HTERT RPE-1 (cell line): Measurements from ENCODE around the gene SSBP4.
"Not testable (repeated sequence)": the region's sequence is repeated elsewhere in the genome, so short reads cannot be mapped to it uniquely, and the experiment has no call there.

Experiments
- in situ Hi-C: fragments of 300-500 bp; cut with MboI; formaldehyde crosslinking; loops from 4 replicates; pipeline ENCODE4 v1.14.3; 2020; ENCODE audit warnings: low sequenced_read_pairs

SSBP4 gene

GRCh38 chr19:18419195-18419698 lies at the start of gene SSBP4:
TSS of gene SSBP4 (plus strand) at chr19:18419398. CDS start at chr19:18419649, 251 bp downstream.
- in situ Hi-C loops = no loop called here

- in situ Hi-C loops = no loop called here
Observed at GRCh38 chr19:18373407-18373891, 45.7 kb upstream of the SSBP4 start.

GRCh38 chr19:18373892-18374629 lies 45.1 kb upstream of the SSBP4 start:
- in situ Hi-C loops = no loop called here

GRCh38 chr19:18377026-18377425 lies 42.2 kb upstream of the SSBP4 start:
- in situ Hi-C loops = no loop called here

GRCh38 chr19:18379803-18380747 lies 39.1 kb upstream of the SSBP4 start:
- in situ Hi-C loops = no loop called here

- in situ Hi-C loops = no loop called here
Observed at GRCh38 chr19:18380843-18381242, 38.4 kb upstream of the SSBP4 start.

GRCh38 chr19:18383622-18384021 lies 35.6 kb upstream of the SSBP4 start:
- in situ Hi-C loops = not testable (repeated sequence)

- in situ Hi-C loops = no loop called here
Observed at GRCh38 chr19:18384775-18385174, 34.4 kb upstream of the SSBP4 start.

GRCh38 chr19:18385359-18385674 lies 33.9 kb upstream of the SSBP4 start:
- in situ Hi-C loops = no loop called here

- in situ Hi-C loops = no loop called here
Observed at GRCh38 chr19:18385675-18386542, 33.3 kb upstream of the SSBP4 start, which contains the start of gene GDF15. TSS of gene GDF15 (plus strand) at chr19:18386158. CDS start at chr19:18386190, 32 bp downstream.

- in situ Hi-C loops = no loop called here
Observed at GRCh38 chr19:18386543-18387271, 32.5 kb upstream of the SSBP4 start.

- in situ Hi-C loops = no loop called here
Observed at GRCh38 chr19:18388100-18388959, 30.9 kb upstream of the SSBP4 start.

- in situ Hi-C loops = no loop called here
Observed at GRCh38 chr19:18388960-18389725, 30.1 kb upstream of the SSBP4 start.

GRCh38 chr19:18389726-18390064 lies 29.5 kb upstream of the SSBP4 start:
- in situ Hi-C loops = no loop called here

GRCh38 chr19:18390065-18390907 lies 28.9 kb upstream of the SSBP4 start:
- in situ Hi-C loops = no loop called here

- in situ Hi-C loops = no loop called here
Observed at GRCh38 chr19:18391509-18392075, 27.6 kb upstream of the SSBP4 start.

GRCh38 chr19:18392417-18392816 lies 26.8 kb upstream of the SSBP4 start:
- in situ Hi-C loops = no loop called here
